Sigmoid colon (tissue), 7 donors: ENCODE data around the gene RABGAP1L. TPM values are rescaled to one million over a fixed set of nuclear protein-coding genes. Genes with fewer than 3 reads are reported as not detected.
"Not testable (repeated sequence)": the region's sequence is repeated elsewhere in the genome, so short reads cannot be mapped to it uniquely, and the experiment has no call there.

Experiments used
- DNase-seq: peaks from one replicate; pipeline ENCODE4 v3.0.0-alpha.2; 2019
- H3K27ac ChIP-seq, 4 donors: fragments of 200-600 bp; sonication (generic); one replicate each; pipeline ENCODE4 v1.5.1; 2016 to 2019; ENCODE audit warnings: mild to moderate bottlenecking in 1 of 4
- H3K27me3 ChIP-seq, 3 donors: fragments of 200-600 bp; sonication (generic); one replicate each; pipeline ENCODE4 v1.5.1; 2019; ENCODE audit warnings: mild to moderate bottlenecking in 1 of 3
- H3K36me3 ChIP-seq, 4 donors: fragments of 200-600 bp; sonication (generic); one replicate each; pipeline ENCODE4 v1.5.1; 2016 to 2019
- H3K4me1 ChIP-seq, 4 donors: fragments of 200-600 bp; sonication (generic); one replicate each; pipeline ENCODE4 v1.5.1; 2017 to 2019
- H3K4me3 ChIP-seq, 4 donors: fragments of 200-600 bp; sonication (generic); one replicate each; pipeline ENCODE4 v1.5.1; 2017 to 2019; ENCODE audit warnings: mild to moderate bottlenecking in 2 of 4, moderate library complexity in 1 of 4
- H3K9me3 ChIP-seq, 4 donors: fragments of 200-600 bp in 3 of 4; sonication (generic) in 3 of 4; one replicate each; pipeline versions ENCODE4 v1.5.1 to v1.6.1; 2013 to 2019
- CTCF ChIP-seq, 4 experiments: fragments of 450-650 bp in 3 of 4; fragments of 200-600 bp in 1 of 4; IDR thresholded peaks; one replicate each; pipeline ENCODE4 v1.5.1; 2016 to 2019; ENCODE audit warnings: antibody characterized with exemption in 4 of 4, mild to moderate bottlenecking in 3 of 4, moderate library complexity in 2 of 4
- EP300 ChIP-seq, 4 donors: sonication (generic); formaldehyde crosslinking; IDR thresholded peaks; one replicate each; pipeline ENCODE4 v1.6.1; 2017; ENCODE audit warnings: antibody characterized with exemption in 4 of 4
- POLR2A ChIP-seq, 2 donors: fragments of 450-650 bp; IDR thresholded peaks; one replicate each; pipeline ENCODE4 v1.6.1; 2016; ENCODE audit warnings: antibody characterized with exemption in 2 of 2, mild to moderate bottlenecking in 2 of 2, moderate library complexity in 2 of 2
- POLR2AphosphoS5 ChIP-seq, 4 donors: sonication (generic); formaldehyde crosslinking; IDR thresholded peaks; one replicate each; pipeline ENCODE4 v1.6.1; 2017; ENCODE audit warnings: antibody characterized with exemption in 4 of 4
- WGBS, 2 donors: extraction: QIAGEN DNeasy Blood & Tissue Kit; methylation state at CpG; one replicate each; pipeline ENCODE4 v1.1.7; 2013; 5-methylcytosine and 5-hydroxymethylcytosine counted together
- intact Hi-C: fragments of 100-400 bp; cut with DNase I; formaldehyde crosslinking; loops from one replicate; pipeline ENCODE4 v1.15.1; 2023
- polyA plus RNA-seq, 3 donors: library from polyadenylated mRNA; stranded (reverse); fragments of 200-250 nt; gene quantifications; one replicate each; pipeline ENCODE4 v1.2.3, GENCODE V29; 2013
- total RNA-seq, 4 donors: library from RNA; depleted of rRNA; stranded (reverse); fragments of >200 nt; gene quantifications; one replicate each; pipeline ENCODE4 v1.1.0, GENCODE V29; 2016
- donor health status: healthy with polysubstance abuse.
- donor health status: Bipolar disorder and iron deficiency.
- donor health status: healthy.

Gene RABGAP1L
- total and polyA plus RNA-seq, 7 donors, result 25.2 to 42.9 (median 35.4) TPM

GRCh38 chr1:174167265-174167803 lies 8.0 kb downstream of the RABGAP1L start:
- no peak for TF ChIP-seq EP300 (IDR thresholded peaks at IDR 0.05)
- TF ChIP-seq POLR2AphosphoS5 (IDR thresholded peaks at IDR 0.05), result no peak
- TF ChIP-seq POLR2A (IDR thresholded peaks at IDR 0.05), result no peak
- no peak for TF ChIP-seq CTCF (IDR thresholded peaks at IDR 0.05)
- Histone ChIP-seq H3K27ac (no peak overlapping the region), H3K27me3 (no peaks in the 10 kb centered on the region), H3K4me1 (peaks cover 0 to 6% (median 3%) of the 10 kb centered on the region in 4 donors), H3K4me3 (no peak overlapping the region), H3K36me3 (no peaks in the 10 kb centered on the region), H3K9me3 (no peaks in the 10 kb centered on the region)
- intact Hi-C loops, result no loop called here
- no peak for DNase-seq
- WGBS, 2 donors, result 84 to 88% methylated on average over 2 of the region's 2 CpGs

GRCh38 chr1:174169342-174169741 lies 10.0 kb downstream of the RABGAP1L start:
- H3K4me1 ChIP-seq, result peaks cover 0 to 6% (median 3%) of the 10 kb centered on the region in 4 donors
- no peak overlapping the region for H3K4me3 ChIP-seq
- no peaks in the 10 kb centered on the region for H3K27me3 ChIP-seq
- no peak for DNase-seq
- H3K9me3 ChIP-seq, result no peaks in the 10 kb centered on the region
- 83 to 84% methylated on average over 3 of the region's 3 CpGs for WGBS, 2 donors
- no peaks in the 10 kb centered on the region for H3K36me3 ChIP-seq
- TF ChIP-seq EP300 (IDR thresholded peaks at IDR 0.05), result no peak
- TF ChIP-seq CTCF (IDR thresholded peaks at IDR 0.05), result no peak
- TF ChIP-seq POLR2AphosphoS5 (IDR thresholded peaks at IDR 0.05), result no peak
- no peak for TF ChIP-seq POLR2A (IDR thresholded peaks at IDR 0.05)
- H3K27ac ChIP-seq, result no peak overlapping the region
- intact Hi-C loops, result no loop called here

GRCh38 chr1:174171073-174171472 lies 11.8 kb downstream of the RABGAP1L start:
- Histone ChIP-seq H3K27ac (no peak overlapping the region), H3K27me3 (no peaks in the 10 kb centered on the region), H3K4me3 (no peak overlapping the region), H3K4me1 (no peaks in the 10 kb centered on the region), H3K9me3 (no peaks in the 10 kb centered on the region), H3K36me3 (no peaks in the 10 kb centered on the region)
- TF ChIP-seq EP300 (IDR thresholded peaks at IDR 0.05), result no peak
- no peak for TF ChIP-seq POLR2A (IDR thresholded peaks at IDR 0.05)
- TF ChIP-seq CTCF (IDR thresholded peaks at IDR 0.05), result no peak
- no peak for TF ChIP-seq POLR2AphosphoS5 (IDR thresholded peaks at IDR 0.05)
- WGBS, 2 donors, result 96 to 97% methylated on average over 1 of the region's 1 CpG
- intact Hi-C loops, result no loop called here
- no peak for DNase-seq

GRCh38 chr1:174174461-174175329 lies 15.4 kb downstream of the RABGAP1L start:
- Histone ChIP-seq H3K4me3 (no peak overlapping the region), H3K9me3 (no peaks in the 10 kb centered on the region), H3K36me3 (no peaks in the 10 kb centered on the region), H3K4me1 (no peaks in the 10 kb centered on the region), H3K27ac (no peak overlapping the region), H3K27me3 (no peaks in the 10 kb centered on the region)
- DNase-seq, result no peak
- TF ChIP-seq POLR2AphosphoS5 (IDR thresholded peaks at IDR 0.05), result no peak
- no peak for TF ChIP-seq POLR2A (IDR thresholded peaks at IDR 0.05)
- TF ChIP-seq CTCF (IDR thresholded peaks at IDR 0.05), result no peak
- no peak for TF ChIP-seq EP300 (IDR thresholded peaks at IDR 0.05)
- 78 to 87% methylated on average over 6 of the region's 6 CpGs for WGBS, 2 donors
- intact Hi-C loops, result no loop called here

GRCh38 chr1:174178459-174178858 lies 19.1 kb downstream of the RABGAP1L start:
- H3K4me1 ChIP-seq, DNase-seq, H3K36me3 ChIP-seq, H3K27ac ChIP-seq, H3K27me3 ChIP-seq, intact Hi-C loops, H3K9me3 ChIP-seq, H3K4me3 ChIP-seq: not testable (repeated sequence)
- WGBS, 2 donors, result 62 to 87% methylated on average over 2 of the region's 2 CpGs
